Measurements from ENCODE around the gene AGL. TPM values are rescaled to one million over a fixed set of nuclear protein-coding genes. Genes with fewer than 3 reads are reported as not detected.

Gene AGL
- total and polyA plus RNA-seq, 10 of the 15 experiments (the other 5 are each of a cell fraction or from before 2014, with no cell fraction given): 5.6 to 21.6 (median 13.7) TPM

DNA sequence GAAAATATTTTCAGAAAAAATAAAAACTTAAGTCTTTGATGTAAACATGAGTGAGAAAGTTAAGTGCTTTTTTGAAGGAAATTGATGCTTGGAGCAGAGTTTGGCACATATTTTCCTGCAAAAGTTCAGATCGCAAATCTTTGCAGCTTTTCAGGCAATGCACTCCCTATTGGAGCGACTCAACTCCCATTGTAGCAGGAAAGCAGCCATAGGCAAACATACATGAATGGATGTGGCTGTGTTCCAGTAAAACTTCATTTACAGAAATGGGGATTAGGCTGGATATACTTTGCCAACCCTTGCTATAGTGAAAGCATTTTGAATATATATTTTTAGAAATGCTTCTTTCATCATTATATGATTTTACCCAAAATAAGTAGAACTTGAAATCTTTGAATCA lies 8.1 kb downstream of the AGL start (continued):
- TF ChIP-seq BRCA1 (IDR thresholded peaks at IDR 0.05; ENCODE audit: low read depth, low read length): no peak
- TF ChIP-seq POLR2AphosphoS5 (IDR thresholded peaks at IDR 0.05; ENCODE audit: low read length): no peak
- TF ChIP-seq SREBF2 (IDR thresholded peaks at IDR 0.05; ENCODE audit: low read length): no peak
- no peak for TF ChIP-seq CHD1 (IDR thresholded peaks at IDR 0.05; ENCODE audit: low read depth, low read length)

DNA sequence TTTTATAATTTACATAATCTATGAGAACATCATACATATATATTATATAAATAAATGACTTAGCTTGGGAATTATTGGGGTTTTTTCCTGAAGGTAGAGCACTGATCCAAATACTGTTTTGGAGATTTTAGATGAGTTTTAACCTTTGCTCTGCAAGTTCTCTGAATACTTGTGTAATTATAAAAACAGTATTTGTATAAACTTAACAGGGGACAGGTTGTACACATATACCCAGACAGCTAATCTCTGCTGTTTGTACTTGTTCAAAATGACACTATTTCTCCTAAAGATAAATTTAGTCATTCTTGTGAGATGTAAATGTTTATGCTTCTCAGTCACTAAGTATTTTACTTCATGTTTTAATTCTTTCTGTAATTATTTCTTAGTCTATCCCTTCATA lies 8.7 kb downstream of the AGL start:
- FAIRE-seq: no peak
- BruUV-seq (replicated peaks): no TSS peak
- no peak overlapping the region for H3K4me3 ChIP-seq
- CTCF ChIA-PET: interaction anchor here (0.9 kb wide), 1 partner anchor 604 kb away, joined by 3 read pairs; no protein-coding TSS in a partner anchor
- SMC1A ChIA-PET (ENCODE audit: uncharacterized antibody, unreplicated experiment): interaction anchor here (1.0 to 2.4 kb wide), 3 partner anchors 9 to 250 kb away, joined by 3 to 8 read pairs (median 3); partner anchors contain the start of gene AGL
- no peak overlapping the region for H3K4me2 ChIP-seq (ENCODE audit: control insufficient read depth, insufficient read depth)
- no peak for ATAC-seq
- no peaks in the 10 kb centered on the region for H3K79me2 ChIP-seq (ENCODE audit: control insufficient read depth, insufficient read depth, low read length)
- RAD21 ChIA-PET (ENCODE audit: unreplicated experiment): no interaction called here
- H3K9me3 ChIP-seq (replicated peaks; ENCODE audit: control insufficient read depth, insufficient read depth, low read length): no peaks in the 10 kb centered on the region; the same call in 2 of the 3 replicates
- H3K36me3 ChIP-seq (ENCODE audit: control insufficient read depth in 2 of 2, insufficient read depth in 2 of 2, low read length in 1 of 2): peaks cover 0 to 14% of the 10 kb centered on the region in 2 experiments; a peak in 2 of 4 replicates
- no peak overlapping the region for H3K27ac ChIP-seq (ENCODE audit: control insufficient read depth, insufficient read depth)
- no peaks in the 10 kb centered on the region for H3K4me1 ChIP-seq (ENCODE audit: control insufficient read depth, insufficient read depth, low read length)
- DNase-seq (ENCODE audit: low read depth, low spot score): no peak
- intact Hi-C loops (cut with micrococcal nuclease; ENCODE audit: unreplicated experiment) (no loop called here), in situ Hi-C loops (cut with MboI) (no loop called here)
- H4K20me1 ChIP-seq (ENCODE audit: control insufficient read depth, insufficient read depth): no peaks in the 10 kb centered on the region
- no peak overlapping the region for H2AFZ ChIP-seq (ENCODE audit: control insufficient read depth, low read depth, low read length)
- no peak for TF ChIP-seq YY1 (IDR thresholded peaks at IDR 0.05; ENCODE audit: low read depth, low read length)
- no peak for TF ChIP-seq STAT1 (conservative IDR thresholded peaks at IDR 0.05)
- TF ChIP-seq CREM (IDR thresholded peaks at IDR 0.05; ENCODE audit: low read depth): no peak
- no peak for TF ChIP-seq PAX8 (IDR thresholded peaks at IDR 0.05)
- TF ChIP-seq ZNF622 (IDR thresholded peaks at IDR 0.05): no peak
- TF ChIP-seq CBX3 (IDR thresholded peaks at IDR 0.05; ENCODE audit: borderline replicate concordance, low read depth): no peak
- no peak for TF ChIP-seq ASH2L (IDR thresholded peaks at IDR 0.05; ENCODE audit: borderline replicate concordance, low read depth)
- no peak for TF ChIP-seq SREBF2 (IDR thresholded peaks at IDR 0.05; ENCODE audit: low read length)
- TF ChIP-seq RAD51 (IDR thresholded peaks at IDR 0.05): no peak
- no peak for TF ChIP-seq TCF3 (IDR thresholded peaks at IDR 0.05; ENCODE audit: borderline replicate concordance, insufficient read depth, low read depth, low read length)
- TF ChIP-seq MEF2A (IDR thresholded peaks at IDR 0.05; ENCODE audit: insufficient read depth, low read depth, low read length): no peak
- no peaks in the 10 kb centered on the region for H3K27me3 ChIP-seq (replicated peaks in 1 of 2; ENCODE audit: control insufficient read depth in 2 of 2, insufficient read depth in 2 of 2, low read length in 1 of 2)
- no peak overlapping the region for H3K9ac ChIP-seq (ENCODE audit: control insufficient read depth, insufficient read depth, low read length)
- POLR2A ChIA-PET: interaction anchor here (1.2 kb wide), 1 partner anchor 9 kb away, joined by 3 read pairs; the partner anchor contains the start of gene AGL

Data from GM12878 (cell line).